Measurements from ENCODE around the gene ZNF37A.
"Not testable (repeated sequence)": the region's sequence is repeated elsewhere in the genome, so short reads cannot be mapped to it uniquely, and the experiment has no call there.

ZNF37A gene

DNA sequence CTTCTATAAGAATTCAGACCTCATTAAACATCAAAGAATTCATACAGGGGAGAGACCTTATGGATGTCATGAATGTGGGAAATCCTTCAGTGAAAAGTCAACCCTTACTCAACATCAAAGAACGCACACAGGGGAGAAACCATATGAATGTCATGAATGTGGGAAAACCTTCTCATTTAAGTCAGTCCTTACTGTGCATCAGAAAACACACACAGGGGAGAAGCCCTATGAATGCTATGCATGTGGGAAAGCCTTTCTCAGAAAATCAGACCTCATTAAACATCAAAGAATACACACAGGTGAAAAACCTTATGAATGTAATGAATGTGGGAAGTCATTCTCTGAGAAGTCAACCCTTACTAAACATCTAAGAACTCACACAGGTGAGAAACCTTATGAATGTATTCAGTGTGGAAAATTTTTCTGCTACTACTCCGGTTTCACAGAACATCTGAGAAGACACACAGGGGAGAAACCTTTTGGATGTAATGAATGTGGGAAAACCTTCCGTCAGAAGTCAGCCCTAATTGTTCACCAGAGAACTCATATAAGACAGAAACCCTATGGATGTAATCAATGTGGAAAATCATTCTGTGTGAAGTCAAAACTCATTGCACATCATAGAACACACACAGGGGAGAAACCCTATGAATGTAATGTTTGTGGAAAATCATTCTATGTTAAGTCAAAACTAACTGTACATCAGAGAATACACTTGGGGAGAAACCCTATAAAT lies 24.1 kb downstream of the ZNF37A start:
- H3K4me3 ChIP-seq (ENCODE audit: low read depth, low read length): no peak overlapping the region
- TF ChIP-seq, protein P1, sequence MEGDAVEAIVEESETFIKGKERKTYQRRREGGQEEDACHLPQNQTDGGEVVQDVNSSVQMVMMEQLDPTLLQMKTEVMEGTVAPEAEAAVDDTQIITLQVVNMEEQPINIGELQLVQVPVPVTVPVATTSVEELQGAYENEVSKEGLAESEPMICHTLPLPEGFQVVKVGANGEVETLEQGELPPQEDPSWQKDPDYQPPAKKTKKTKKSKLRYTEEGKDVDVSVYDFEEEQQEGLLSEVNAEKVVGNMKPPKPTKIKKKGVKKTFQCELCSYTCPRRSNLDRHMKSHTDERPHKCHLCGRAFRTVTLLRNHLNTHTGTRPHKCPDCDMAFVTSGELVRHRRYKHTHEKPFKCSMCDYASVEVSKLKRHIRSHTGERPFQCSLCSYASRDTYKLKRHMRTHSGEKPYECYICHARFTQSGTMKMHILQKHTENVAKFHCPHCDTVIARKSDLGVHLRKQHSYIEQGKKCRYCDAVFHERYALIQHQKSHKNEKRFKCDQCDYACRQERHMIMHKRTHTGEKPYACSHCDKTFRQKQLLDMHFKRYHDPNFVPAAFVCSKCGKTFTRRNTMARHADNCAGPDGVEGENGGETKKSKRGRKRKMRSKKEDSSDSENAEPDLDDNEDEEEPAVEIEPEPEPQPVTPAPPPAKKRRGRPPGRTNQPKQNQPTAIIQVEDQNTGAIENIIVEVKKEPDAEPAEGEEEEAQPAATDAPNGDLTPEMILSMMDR (IDR thresholded peaks at IDR 0.05; ENCODE audit: borderline replicate concordance, insufficient read depth, low read depth, low read length): no peak

DNA sequence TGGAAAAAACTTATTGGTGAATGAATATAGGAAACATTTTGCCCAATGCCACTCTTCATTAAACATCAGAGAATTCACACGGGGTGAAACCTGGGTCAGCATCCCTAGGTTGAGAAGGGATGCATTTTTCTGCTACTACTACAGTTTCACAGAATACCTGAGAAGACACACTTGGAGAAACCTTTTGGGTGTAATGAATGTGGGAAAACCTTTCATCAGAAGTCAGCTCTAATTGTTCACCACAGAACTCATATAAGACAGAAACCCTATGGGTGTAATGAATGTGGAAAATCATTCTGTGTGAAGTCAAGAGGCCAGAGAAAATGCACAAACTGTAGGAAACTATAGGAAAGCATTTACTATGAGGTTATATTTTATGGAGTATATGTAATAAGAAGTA lies 24.9 kb downstream of the ZNF37A start:
- TF ChIP-seq, protein P1 (IDR thresholded peaks at IDR 0.05; ENCODE audit: borderline replicate concordance, insufficient read depth, low read depth, low read length): no peak

DNA sequence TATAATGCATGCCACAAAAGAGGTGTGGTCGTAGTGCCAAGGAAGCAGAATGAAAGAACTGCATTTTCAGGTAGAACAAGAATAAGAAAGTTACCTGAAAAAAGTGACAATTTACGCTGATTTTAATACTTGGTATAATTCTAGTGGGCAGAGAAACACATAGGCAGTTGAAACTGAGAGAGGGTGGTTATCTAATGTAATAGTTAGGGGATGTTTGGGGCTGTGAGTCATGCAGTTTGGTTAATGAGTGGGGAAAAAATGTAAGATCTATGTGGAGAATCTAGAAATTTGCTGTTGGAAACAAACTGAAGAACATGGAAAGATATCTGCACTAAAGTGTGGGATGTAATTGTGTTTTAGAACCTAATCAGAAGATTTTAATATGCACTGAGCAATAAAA lies 33.7 kb downstream of the ZNF37A start:
- TF ChIP-seq, protein P1 (IDR thresholded peaks at IDR 0.05; ENCODE audit: borderline replicate concordance, insufficient read depth, low read depth, low read length): no peak
- no peak overlapping the region for H3K4me3 ChIP-seq (ENCODE audit: low read depth, low read length)

More for the DNA sequence above, 24.9 kb downstream of the ZNF37A start:
- no peak overlapping the region for H3K4me3 ChIP-seq (ENCODE audit: low read depth, low read length)

DNA sequence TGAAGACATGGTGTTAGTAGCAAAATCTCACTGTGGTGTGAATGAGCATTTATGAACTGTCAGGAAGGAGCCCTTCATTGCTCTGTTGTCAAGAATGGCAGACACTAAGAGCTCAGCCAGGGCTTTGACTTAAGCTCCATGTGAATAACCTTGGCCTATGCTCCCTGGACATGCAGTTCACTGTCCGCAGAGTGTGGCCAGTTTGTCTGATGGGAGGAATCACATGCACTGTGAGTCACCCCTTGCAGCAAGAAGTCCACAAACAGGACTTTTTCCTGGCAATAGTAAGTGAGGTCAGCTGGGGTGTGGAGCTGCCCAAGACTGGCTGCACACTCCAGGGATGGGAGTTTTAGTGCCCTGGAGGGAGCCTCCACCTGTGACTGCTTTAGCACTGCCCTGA lies 49.5 kb downstream of the ZNF37A start:
- H3K4me3 ChIP-seq (ENCODE audit: low read depth, low read length): no peak overlapping the region
- TF ChIP-seq, protein P1 (IDR thresholded peaks at IDR 0.05; ENCODE audit: borderline replicate concordance, insufficient read depth, low read depth, low read length): no peak

DNA sequence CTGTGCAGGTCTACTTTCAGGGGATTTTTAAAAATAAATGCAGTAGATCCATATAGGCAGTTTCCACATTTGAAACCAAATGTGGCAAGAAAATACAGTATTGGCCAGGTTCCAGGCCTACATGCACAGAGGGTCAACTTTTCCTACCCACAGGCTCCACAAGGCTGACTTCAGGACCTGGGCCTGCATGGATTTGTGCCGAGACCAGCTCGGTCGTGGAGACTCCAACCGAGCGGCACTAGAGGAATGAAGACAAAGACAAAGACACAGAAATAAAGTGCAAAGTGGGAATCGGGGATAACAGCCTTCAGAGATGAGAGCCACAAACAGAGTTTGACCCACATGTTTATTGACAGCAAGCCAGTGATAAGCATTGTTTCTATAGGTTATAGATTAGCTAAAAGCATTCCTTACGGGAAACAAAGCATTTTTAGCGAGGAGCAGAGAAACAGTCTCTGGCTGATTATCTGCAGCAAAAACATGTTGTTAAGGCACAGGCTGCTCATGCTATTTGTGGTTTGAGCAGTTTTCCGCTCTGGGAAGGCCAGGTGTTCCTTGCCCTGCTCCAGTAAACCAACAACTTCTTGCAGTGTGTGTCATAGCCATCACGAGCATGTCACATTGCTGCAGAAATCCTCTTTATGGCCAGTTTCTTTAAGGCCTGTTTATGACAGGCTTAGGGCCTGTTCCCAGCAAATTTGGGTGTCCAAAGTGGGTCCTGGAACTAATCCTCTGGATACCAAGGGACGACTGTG lies 52.6 kb downstream of the ZNF37A start:
- TF ChIP-seq, protein P1 (IDR thresholded peaks at IDR 0.05; ENCODE audit: borderline replicate concordance, insufficient read depth, low read depth, low read length): no peak
- no peak overlapping the region for H3K4me3 ChIP-seq (ENCODE audit: low read depth, low read length)

DNA sequence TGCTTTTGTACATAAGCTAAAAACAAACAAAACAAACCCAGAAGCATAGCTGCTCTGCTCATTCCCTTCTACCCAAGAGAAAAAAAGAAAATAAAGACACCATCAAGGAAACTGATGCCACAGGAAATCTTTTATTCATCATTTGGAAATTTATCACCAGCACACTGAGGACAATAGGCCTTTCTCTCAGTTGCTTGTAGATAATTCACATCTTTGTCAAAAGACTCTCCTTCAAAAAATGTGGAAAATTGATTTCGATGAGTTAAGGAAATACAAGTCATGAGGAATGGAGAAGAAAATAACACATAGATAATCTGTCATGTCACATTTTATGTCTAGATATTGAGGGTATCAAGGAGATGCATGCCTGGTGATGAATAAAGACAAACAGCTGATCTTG lies 53.5 kb downstream of the ZNF37A start:
- H3K4me3 ChIP-seq (ENCODE audit: low read depth, low read length): no peak overlapping the region
- TF ChIP-seq, protein P1 (IDR thresholded peaks at IDR 0.05; ENCODE audit: borderline replicate concordance, insufficient read depth, low read depth, low read length): no peak

DNA sequence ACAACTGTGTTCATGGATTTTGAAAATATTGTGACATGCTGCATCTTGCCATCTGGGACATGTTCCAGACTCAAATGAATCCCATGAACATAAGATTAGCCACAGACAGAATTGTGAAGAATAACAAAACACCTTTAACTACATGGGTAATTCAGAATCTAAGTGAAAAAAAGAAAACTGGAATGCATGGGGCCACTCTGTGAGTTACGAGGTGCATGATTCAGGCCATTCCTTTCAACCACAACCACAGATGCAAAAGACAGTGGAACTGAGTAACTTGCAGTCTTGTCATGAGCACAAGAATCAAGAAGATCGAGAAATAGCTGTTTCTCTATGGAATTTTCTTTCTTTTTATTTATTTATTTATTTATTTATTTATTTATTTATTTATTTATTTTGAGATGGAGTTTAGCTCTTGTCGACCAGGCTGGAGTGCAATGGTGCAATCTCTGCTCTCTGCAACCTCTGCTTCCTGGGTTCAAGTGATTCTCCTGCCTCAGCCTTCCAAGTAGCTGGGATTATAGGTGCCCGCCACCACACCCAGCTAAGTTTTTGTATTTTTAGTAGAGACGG lies 56.8 kb downstream of the ZNF37A start:
- not testable (repeated sequence) for H3K4me3 ChIP-seq (ENCODE audit: low read depth, low read length)

All from GM12875 (cell line).